Erythroblast (primary cell): ENCODE measurements around the gene SLC29A2.

Experiments used
- GATA1 ChIP-seq: IDR thresholded peaks from 2 replicates; pipeline ENCODE4 v1.6.1; 2011; ENCODE audit warnings: low read depth, mild to moderate bottlenecking, control low read depth, low read length, moderate library complexity
- POLR2A ChIP-seq: IDR thresholded peaks from 2 replicates; pipeline ENCODE4 v1.6.1; 2011; ENCODE audit warnings: mild to moderate bottlenecking, low read length

DNA sequence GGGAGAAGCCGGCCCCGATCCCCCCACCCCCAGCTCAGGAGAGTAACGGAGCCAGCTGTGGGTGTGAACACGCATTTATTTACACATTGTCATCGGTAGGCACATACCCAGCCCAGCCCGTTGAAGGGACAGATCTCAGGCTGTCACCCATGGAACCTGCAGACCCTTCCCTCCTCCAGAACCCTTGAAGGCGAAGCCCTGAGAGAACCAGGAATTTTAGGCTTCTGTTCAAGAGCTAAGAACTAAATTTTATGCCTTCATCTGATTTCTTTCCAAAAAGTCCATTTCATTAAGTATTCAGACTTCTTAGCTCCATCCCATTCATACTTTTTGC lies 26.3 kb downstream of the SLC29A2 start:
- no peak for TF ChIP-seq POLR2A
- TF ChIP-seq GATA1, result no peak
